DOHH2 (cell line): ENCODE results near the gene IPO11.

Source experiments
- H3F3A ChIP-seq: fragments of 200-600 bp; sonication (generic), shearing (Covaris generic); 2 replicates; pipeline ENCODE4 v1.6.0; 2016; ENCODE audit warnings: antibody characterized with exemption, mild to moderate bottlenecking; ENCODE audit not compliant: control insufficient read depth, insufficient read depth
- H3K27ac ChIP-seq: fragments of 200-600 bp; sonication (generic); 2 replicates; pipeline ENCODE4 v1.5.1; 2014; ENCODE audit warnings: low read depth, mild to moderate bottlenecking, low read length, moderate library complexity
- H3K27me3 ChIP-seq: fragments of 200-600 bp; sonication (generic); 2 replicates; pipeline ENCODE4 v1.6.1; 2014; ENCODE audit warnings: mild to moderate bottlenecking, low read length, mixed read lengths; ENCODE audit not compliant: control insufficient read depth
- H3K36me3 ChIP-seq: fragments of 200-600 bp; sonication (generic); 2 replicates; pipeline ENCODE4 v1.6.1; 2014; ENCODE audit warnings: mild to moderate bottlenecking, low read length, moderate library complexity, mixed read lengths; ENCODE audit not compliant: control insufficient read depth
- H3K4me1 ChIP-seq: fragments of 200-600 bp; sonication (generic); 2 replicates; pipeline ENCODE4 v1.6.1; 2014; ENCODE audit warnings: mild to moderate bottlenecking, low read length, mixed read lengths; ENCODE audit not compliant: control insufficient read depth
- H3K4me2 ChIP-seq: fragments of 200-600 bp; sonication (generic); 2 replicates; pipeline ENCODE4 v1.6.0; 2014; ENCODE audit warnings: mild to moderate bottlenecking, low read length, moderate library complexity
- H3K4me3 ChIP-seq: fragments of 200-600 bp; sonication (generic); 2 replicates; pipeline ENCODE4 v1.5.1; 2014; ENCODE audit warnings: mild to moderate bottlenecking, low read length, mixed read lengths
- H3K79me2 ChIP-seq: fragments of 200-600 bp; sonication (generic); 2 replicates; pipeline ENCODE4 v1.6.1; 2014; ENCODE audit warnings: mild to moderate bottlenecking, low read length, mixed read lengths; ENCODE audit not compliant: control insufficient read depth
- H3K9me2 ChIP-seq: fragments of 200-600 bp; sonication (generic); replicated peaks from 2 replicates; pipeline ENCODE4 v1.6.1; 2014; ENCODE audit warnings: mild to moderate bottlenecking, low read length, mixed read lengths; ENCODE audit not compliant: control insufficient read depth
- H3K9me3 ChIP-seq: fragments of 200-600 bp; sonication (generic); 2 replicates; pipeline ENCODE4 v1.6.1; 2014; ENCODE audit warnings: antibody characterized with exemption, low read length, mixed read lengths; ENCODE audit not compliant: control insufficient read depth, insufficient read depth
- H4K20me1 ChIP-seq: fragments of 200-600 bp; sonication (generic); 2 replicates; pipeline ENCODE4 v1.6.0; 2014; ENCODE audit warnings: low read depth, mild to moderate bottlenecking, antibody characterized with exemption, low read length, moderate library complexity; ENCODE audit not compliant: control insufficient read depth, insufficient read depth
- CTCF ChIP-seq: fragments of 200-600 bp; sonication (generic); IDR thresholded peaks from one replicate; pipeline ENCODE4 v1.5.1; 2014; ENCODE audit warnings: antibody characterized with exemption, mild to moderate bottlenecking, low read depth, low read length; ENCODE audit not compliant: poor library complexity, severe bottlenecking
- EZH2phosphoT487 ChIP-seq: fragments of 200-600 bp; sonication (generic); IDR thresholded peaks from 2 replicates; pipeline ENCODE4 v1.6.1; 2017; ENCODE audit warnings: borderline replicate concordance, mild to moderate bottlenecking, antibody characterized with exemption, low read length, moderate library complexity, mixed read lengths

The IPO11 gene

GRCh38 chr5:62486672-62487071 is 74.1 kb downstream of the IPO11 start:
- TF ChIP-seq CTCF (no peak), EZH2phosphoT487 (no peak)
- H3K9me3 ChIP-seq = no peaks in the 10 kb centered on the region
- H3K27ac ChIP-seq = no peak overlapping the region
- H4K20me1 ChIP-seq = no peaks in the 10 kb centered on the region
- H3K27me3 ChIP-seq = no peaks in the 10 kb centered on the region
- H3K9me2 ChIP-seq = no peaks in the 10 kb centered on the region
- no peak overlapping the region for H3K4me2 ChIP-seq
- 0 out of 2 replicates have a peak, but pooled peaks cover 4% of the 10 kb centered on the region for H3F3A ChIP-seq
- H3K36me3 ChIP-seq = peaks cover 30% of the 10 kb centered on the region
- H3K4me1 ChIP-seq = no peaks in the 10 kb centered on the region
- no peak overlapping the region for H3K4me3 ChIP-seq
- no peaks in the 10 kb centered on the region for H3K79me2 ChIP-seq

GRCh38 chr5:62488531-62488930 is 76.0 kb downstream of the IPO11 start:
- H3K9me2 ChIP-seq = no peaks in the 10 kb centered on the region
- H3K4me2 ChIP-seq = no peak overlapping the region
- 0 out of 2 replicates have a peak, but pooled peaks cover 4% of the 10 kb centered on the region for H3F3A ChIP-seq
- no peak overlapping the region for H3K4me3 ChIP-seq
- no peaks in the 10 kb centered on the region for H3K9me3 ChIP-seq
- no peaks in the 10 kb centered on the region for H4K20me1 ChIP-seq
- no peaks in the 10 kb centered on the region for H3K27me3 ChIP-seq
- H3K79me2 ChIP-seq = no peaks in the 10 kb centered on the region
- TF ChIP-seq CTCF (no peak), EZH2phosphoT487 (no peak)
- H3K4me1 ChIP-seq = no peaks in the 10 kb centered on the region
- H3K36me3 ChIP-seq = peaks cover 34% of the 10 kb centered on the region
- no peak overlapping the region for H3K27ac ChIP-seq

GRCh38 chr5:62489471-62489870 is 76.9 kb downstream of the IPO11 start:
- Histone ChIP-seq H3K9me2 (no peaks in the 10 kb centered on the region), H3K4me3 (no peak overlapping the region), H3K9me3 (no peaks in the 10 kb centered on the region), H3K79me2 (no peaks in the 10 kb centered on the region), H3K4me2 (no peak overlapping the region), H3K4me1 (peaks cover 7% of the 10 kb centered on the region), H3K36me3 (peaks cover 34% of the 10 kb centered on the region), H3K27me3 (no peaks in the 10 kb centered on the region), H3K27ac (no peak overlapping the region), H4K20me1 (no peaks in the 10 kb centered on the region), H3F3A (0 out of 2 replicates have a peak, but pooled peaks cover 4% of the 10 kb centered on the region)
- TF ChIP-seq CTCF = no peak
- no peak for TF ChIP-seq EZH2phosphoT487
